ENCODE measurements around the gene QSOX2. TPM values are rescaled to one million over a fixed set of nuclear protein-coding genes. Genes with fewer than 3 reads are reported as not detected.

The QSOX2 gene
- total RNA-seq, 8 experiments from 2014 or later: 10.3 to 17.8 (median 15.1) TPM

DNA sequence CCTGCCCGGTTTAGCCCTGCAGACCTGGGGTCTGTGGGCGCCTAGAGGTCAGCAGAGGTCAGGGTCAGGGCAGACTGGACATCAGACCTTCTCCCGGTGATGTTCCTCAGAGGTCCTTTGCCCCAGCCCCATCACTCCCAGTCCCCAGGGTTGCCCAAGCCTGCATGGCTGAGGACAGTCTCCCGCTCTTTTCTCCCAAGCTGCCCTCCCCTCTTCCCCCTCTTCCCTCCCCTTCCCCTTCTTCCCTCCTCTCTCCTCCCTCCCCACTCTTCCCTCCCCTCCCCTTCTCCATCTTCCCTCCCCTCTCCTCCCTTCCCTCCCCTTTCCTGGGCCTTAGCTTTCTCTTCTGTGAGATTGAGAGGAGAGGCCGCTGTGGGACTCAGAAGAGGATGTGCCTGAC is 51.1 kb downstream of the QSOX2 start:
- no peak overlapping the region for H3K27ac ChIP-seq
- 0% methylated on average over 2 of the region's 5 CpGs; no CpG with 5 or more reads in 9 of the 10 experiments for WGBS, 10 experiments
- no peak overlapping the region for H3K4me3 ChIP-seq
- peaks cover 87 to 92% of the 10 kb centered on the region in 2 donors for H3K4me1 ChIP-seq (replicated peaks in 1 of 2)
- in situ Hi-C loops (cut with MboI; ENCODE audit: low pct_unique_long_range_greater_than_20kb in 2 of 9, low sequenced_read_pairs in 9 of 9, unreplicated experiment in 9 of 9): no loop called here
- peak in 2 of 8 experiments; percentile 4 to 7 for ATAC-seq (replicated peaks in 6 of 8)

DNA sequence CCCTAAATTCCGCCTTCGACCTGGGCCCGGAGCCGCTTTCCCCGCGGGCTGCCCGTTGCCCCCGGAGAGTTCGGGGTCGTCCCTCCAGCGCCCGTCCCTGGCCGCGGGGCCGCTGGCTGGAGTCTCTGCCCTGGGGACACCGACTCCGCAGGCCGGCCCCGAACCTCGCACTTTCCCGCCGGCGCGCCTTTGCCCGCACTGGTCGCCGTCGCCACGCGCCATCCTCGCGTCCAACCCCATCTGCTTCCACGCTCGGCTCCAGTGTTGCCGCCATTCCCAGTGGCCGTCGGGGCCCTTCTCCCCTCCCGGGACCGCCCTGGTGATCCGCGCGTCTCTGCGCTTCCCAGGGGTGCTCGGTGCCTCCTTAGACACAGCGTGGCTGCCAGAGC is 51.7 kb downstream of the QSOX2 start:
- peak overlapping the region; percentile 80 to 94 for H3K27ac ChIP-seq
- peak in 3 of 8 experiments; percentile 12 to 15 (median 14) for ATAC-seq (replicated peaks in 6 of 8)
- peak overlapping the region in 4 of 5 donors; percentile 25 to 46 (median 31) for H3K4me3 ChIP-seq
- in situ Hi-C loops (cut with MboI; ENCODE audit: low pct_unique_long_range_greater_than_20kb in 2 of 9, low sequenced_read_pairs in 9 of 9, unreplicated experiment in 9 of 9): no loop called here
- H3K4me1 ChIP-seq (replicated peaks in 1 of 2): peaks cover 86 to 92% of the 10 kb centered on the region in 2 donors
- no CpG with 5 or more reads among the region's 45 CpGs for WGBS, 10 experiments

DNA sequence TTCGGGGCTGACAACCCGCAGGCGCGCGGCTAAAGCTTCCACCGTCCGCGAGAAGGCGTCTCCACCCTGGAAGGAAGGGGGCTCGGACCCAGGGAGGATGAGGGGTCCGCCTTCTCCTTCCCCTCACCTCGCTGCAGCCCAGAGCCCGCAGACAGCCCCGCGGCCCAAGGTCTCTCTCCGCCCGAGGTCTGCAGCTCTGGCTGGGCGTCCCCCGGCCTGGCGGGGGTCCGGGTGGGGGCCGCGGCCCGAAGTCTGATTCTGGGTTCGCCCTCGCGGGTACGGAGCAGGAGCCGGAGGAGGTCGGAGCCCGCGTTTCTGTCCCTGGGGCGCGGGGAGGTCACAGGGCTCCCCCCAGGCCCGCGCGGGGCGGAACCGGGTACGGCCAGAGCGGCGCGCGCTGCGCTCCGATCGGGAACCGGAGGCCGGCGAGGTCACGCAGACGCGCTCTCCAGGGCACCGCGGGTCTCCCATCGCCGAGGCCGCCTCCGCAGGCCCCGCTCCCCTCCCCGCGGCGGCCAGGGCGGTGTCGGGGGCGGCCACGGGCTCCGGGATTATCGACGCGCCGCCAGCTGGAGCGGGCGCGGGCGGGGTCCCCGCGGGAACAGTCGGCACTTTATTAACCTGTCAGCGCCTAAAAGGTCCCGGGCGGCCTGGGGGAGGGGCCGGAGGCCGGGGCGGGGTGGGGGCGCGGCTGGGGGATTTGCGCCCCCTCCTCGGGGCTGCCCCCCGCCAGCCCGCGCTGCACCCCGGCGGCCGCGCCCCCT is 52.3 kb downstream of the QSOX2 start:
- WGBS, 10 experiments: 0 to 13% methylated on average over 3 to 11 of the region's 96 CpGs; no CpG with 5 or more reads in 8 of the 10 experiments
- H3K4me3 ChIP-seq: peak overlapping the region; percentile 11 to 46 (median 30)

DNA sequence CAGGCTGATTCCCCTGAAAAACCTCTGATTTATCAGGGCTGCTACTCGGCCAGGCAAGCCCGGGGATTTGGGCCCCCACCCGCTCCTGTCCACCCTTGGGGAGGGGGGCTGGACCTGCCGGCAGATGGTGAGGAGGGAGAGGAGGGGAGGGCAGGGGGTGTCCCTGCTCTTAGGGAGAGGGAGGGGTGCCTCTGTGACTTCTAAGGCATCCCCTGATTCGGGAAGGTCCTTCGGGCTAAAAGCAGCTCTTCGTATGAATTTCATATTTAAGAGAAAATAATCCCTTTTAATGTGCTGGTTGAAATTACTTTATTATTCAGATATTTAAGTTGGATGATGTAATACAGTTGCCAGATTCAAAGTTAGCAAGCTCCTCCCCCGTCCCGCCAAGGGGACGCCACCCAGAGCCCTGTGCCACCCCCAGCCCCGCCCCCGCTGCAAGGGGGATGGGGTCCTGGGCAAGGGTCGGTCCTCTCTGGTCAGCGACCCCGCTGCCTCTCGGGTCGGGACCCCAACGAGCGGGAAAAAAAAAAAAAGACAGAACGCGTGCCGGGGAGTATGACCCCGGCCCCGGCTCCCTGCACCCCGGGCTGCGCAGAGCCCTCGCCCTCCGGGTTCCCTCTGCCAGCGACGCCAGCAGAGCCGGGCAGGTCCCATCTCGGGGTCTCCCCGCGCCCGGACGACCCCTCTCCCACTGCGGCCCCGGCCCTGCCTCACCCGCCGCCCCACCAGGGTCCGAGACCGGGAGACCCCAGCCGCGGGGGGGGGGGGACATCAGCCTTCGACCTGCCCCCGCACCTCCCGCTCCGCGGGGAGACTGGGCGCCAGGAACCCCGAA is 53.1 kb downstream of the QSOX2 start:
- Histone ChIP-seq H3K27ac (peak overlapping the region; percentile 80 to 94), H3K4me1 (replicated peaks in 1 of 2) (peaks cover 72 to 80% of the 10 kb centered on the region in 2 donors), H3K4me3 (peak overlapping the region; percentile 11 to 46 (median 30))
- WGBS, 10 experiments: 4 to 20% (median 10%) methylated on average over 1 to 4 of the region's 51 CpGs; no CpG with 5 or more reads in 7 of the 10 experiments
- in situ Hi-C loops (cut with MboI; ENCODE audit: low pct_unique_long_range_greater_than_20kb in 2 of 9, low sequenced_read_pairs in 9 of 9, unreplicated experiment in 9 of 9): no loop called here
- peak in 5 of 8 experiments; percentile 9 to 46 (median 36) for ATAC-seq (replicated peaks in 6 of 8)

More for the DNA sequence above, 52.3 kb downstream of the QSOX2 start:
- Histone ChIP-seq H3K27ac (peak overlapping the region; percentile 80 to 94), H3K4me1 (replicated peaks in 1 of 2) (peaks cover 80 to 88% of the 10 kb centered on the region in 2 donors)
- ATAC-seq (replicated peaks in 6 of 8): peak in 6 of 8 experiments; percentile 7 to 62 (median 44)
- in situ Hi-C loops (cut with MboI; ENCODE audit: low pct_unique_long_range_greater_than_20kb in 2 of 9, low sequenced_read_pairs in 9 of 9, unreplicated experiment in 9 of 9): no loop called here

DNA sequence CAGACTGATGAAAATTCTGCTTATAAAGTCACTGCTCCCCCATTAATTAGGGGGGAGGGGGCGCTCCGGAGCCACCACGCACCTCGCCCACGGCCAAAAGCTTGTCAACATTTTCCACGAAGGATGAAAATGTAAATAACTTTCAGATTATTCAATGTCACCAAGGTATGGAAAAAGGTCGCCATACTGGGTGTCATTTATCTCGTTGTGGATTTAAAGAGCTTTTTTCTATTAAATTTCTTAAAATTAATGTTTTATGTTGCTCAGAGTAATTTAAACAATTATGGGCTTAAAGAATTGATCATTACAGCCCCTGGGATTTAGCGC is 53.7 kb downstream of the QSOX2 start:
- peak overlapping the region in 3 of 5 donors; percentile 30 to 46 (median 32) for H3K4me3 ChIP-seq
- no peak for ATAC-seq (replicated peaks in 6 of 8)
- 0 to 30% (median 13%) methylated on average over 1 to 9 of the region's 9 CpGs; no CpG with 5 or more reads in 2 of the 10 experiments for WGBS, 10 experiments
- H3K27ac ChIP-seq: peak overlapping the region; percentile 80 to 94
- H3K4me1 ChIP-seq (replicated peaks in 1 of 2): peaks cover 70 to 74% of the 10 kb centered on the region in 2 donors
- in situ Hi-C loops (cut with MboI; ENCODE audit: low pct_unique_long_range_greater_than_20kb in 2 of 9, low sequenced_read_pairs in 9 of 9, unreplicated experiment in 9 of 9): no loop called here

DNA sequence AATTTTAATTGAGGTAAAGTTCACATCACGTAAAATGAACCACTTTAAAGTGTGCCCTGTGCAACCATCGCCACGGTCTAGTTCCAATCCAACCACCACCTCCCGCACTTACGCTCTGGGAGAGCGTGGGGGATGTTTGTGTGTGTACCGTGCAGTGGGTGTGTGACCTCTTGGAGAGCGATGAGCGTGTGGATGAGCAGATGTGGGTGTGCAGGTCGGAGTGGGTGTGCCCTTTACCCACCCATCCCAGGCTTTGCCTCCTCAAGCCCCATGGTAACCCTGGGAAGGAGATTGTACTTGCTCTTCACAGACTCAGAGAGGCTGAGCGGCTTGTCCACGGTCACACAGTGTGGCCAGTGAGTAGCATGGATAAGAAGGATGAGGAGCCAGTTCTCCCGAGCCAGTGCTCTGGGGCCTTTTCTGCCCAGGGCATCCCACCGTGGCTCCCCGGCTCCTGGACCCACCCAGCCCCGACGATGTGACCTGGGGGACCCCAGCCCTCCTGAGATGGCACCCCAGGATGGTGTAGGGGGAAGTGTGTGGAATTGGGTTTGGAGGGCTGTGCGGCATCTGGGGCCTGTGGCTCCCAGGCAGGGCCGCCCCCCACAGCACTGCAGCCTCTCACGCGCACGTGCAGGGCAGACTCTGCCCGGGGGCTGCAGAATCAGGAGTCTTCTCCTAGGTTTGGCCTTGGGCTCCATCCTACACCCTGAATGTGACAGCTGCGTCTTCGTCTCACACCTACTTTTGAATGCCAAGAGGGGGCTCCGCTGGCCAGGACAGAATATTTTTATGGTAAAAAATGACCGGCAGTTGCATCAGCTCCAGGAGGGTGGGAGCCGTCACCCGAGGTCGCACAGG is 54.3 kb downstream of the QSOX2 start:
- H3K4me1 ChIP-seq (replicated peaks in 1 of 2): peaks cover 70 to 73% of the 10 kb centered on the region in 2 donors
- H3K4me3 ChIP-seq: no peak overlapping the region
- 0 to 62% (median 22%) methylated on average over 1 to 8 of the region's 30 CpGs; no CpG with 5 or more reads in 2 of the 10 experiments for WGBS, 10 experiments
- in situ Hi-C loops (cut with MboI; ENCODE audit: low pct_unique_long_range_greater_than_20kb in 2 of 9, low sequenced_read_pairs in 9 of 9, unreplicated experiment in 9 of 9): no loop called here
- peak overlapping the region; percentile 80 to 94 for H3K27ac ChIP-seq
- ATAC-seq (replicated peaks in 6 of 8): peak in 6 of 8 experiments; percentile 22 to 62 (median 46)

DNA sequence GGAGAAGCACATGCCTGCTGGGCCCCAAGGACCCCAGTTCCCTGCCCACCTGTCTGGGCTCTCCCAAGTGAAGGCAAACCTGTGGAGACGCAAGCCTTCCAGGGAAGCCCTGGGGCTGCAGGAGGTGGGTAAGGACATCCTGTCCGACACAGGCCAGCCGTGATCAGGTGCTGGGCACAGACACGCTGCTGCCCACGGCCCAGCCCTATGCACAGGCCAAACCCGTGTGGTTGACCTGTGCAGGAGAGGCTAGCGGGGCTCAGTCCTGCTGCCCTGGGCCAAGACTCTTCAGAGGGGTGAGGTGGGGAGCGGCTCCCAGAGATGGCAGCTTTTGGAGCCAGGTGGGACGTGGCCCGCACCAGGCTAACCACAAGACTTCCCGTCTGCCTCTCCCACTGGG is 55.0 kb downstream of the QSOX2 start:
- WGBS, 10 experiments: 63 to 100% (median 93%) methylated on average over 1 to 6 of the region's 11 CpGs; no CpG with 5 or more reads in 7 of the 10 experiments
- in situ Hi-C loops (cut with MboI; ENCODE audit: low pct_unique_long_range_greater_than_20kb in 2 of 9, low sequenced_read_pairs in 9 of 9, unreplicated experiment in 9 of 9): no loop called here
- H3K4me1 ChIP-seq (replicated peaks in 1 of 2): peaks cover 70 to 73% of the 10 kb centered on the region in 2 donors
- no peak overlapping the region for H3K4me3 ChIP-seq
- ATAC-seq (replicated peaks in 6 of 8): no peak
- peak overlapping the region in 1 of 2 donors; percentile 94 for H3K27ac ChIP-seq

DNA sequence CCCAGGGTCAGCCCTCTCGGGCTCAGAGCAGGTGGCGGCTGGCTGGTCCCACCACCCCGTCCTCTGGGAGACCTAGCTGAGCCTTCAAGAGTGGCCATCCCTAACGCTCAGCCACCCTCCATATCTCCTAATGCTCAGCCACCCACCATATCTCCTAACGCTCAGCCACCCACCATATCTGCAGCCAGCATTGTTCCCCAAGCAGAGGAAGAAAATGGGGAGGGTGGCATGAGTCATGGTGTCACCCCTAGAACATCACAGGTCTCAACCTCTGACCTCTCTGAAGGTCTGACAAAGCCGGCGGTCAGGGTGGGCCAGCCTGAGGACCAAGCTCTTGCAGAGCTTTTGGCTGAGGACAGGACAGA is 55.4 kb downstream of the QSOX2 start:
- WGBS, 10 experiments: 80 to 100% (median 80%) methylated on average over 2 of the region's 7 CpGs; no CpG with 5 or more reads in 7 of the 10 experiments
- ATAC-seq (replicated peaks in 6 of 8): no peak
- H3K27ac ChIP-seq: peak overlapping the region in 1 of 2 donors; percentile 94

DNA sequence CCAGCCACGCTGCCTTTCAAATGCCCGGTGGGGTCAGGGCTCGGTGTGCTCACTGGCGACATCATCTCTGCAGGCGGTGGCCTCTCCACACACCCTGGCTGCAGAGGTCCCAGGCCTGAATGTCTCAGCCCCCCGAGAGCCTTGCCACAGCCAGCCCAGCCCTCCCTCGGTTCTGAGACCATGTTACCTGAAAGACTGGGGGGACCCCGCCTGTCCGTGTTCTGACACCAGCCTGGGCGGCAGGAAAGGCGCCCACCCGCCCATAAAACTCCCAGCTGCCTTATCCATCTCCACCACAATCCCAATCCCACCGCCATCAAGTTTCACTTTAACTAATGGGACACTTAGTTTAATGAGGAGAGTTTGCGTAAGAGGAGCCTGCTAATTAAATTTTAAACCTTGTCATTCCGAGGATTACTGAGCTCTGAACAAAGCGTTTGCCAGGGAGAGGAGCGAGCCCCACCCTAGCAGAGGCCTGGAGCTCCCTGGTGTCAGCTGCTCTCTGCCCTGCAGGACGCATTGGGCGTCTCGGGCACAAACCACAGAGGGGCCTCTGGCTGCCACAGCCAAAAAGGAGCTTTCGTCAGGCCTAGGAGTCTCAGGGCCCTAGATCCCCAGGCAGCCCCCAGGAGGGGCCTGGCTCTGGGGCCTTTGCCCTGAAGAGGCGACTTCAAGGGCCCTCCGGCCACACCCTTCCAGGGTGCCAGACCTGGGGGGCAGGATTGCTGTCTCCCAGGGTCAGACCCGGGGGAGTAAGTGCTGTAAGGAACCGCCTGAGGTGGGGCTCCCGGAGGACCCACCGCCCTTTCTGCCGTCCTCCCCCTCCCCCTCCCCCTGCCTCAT is 56.0 kb downstream of the QSOX2 start:
- in situ Hi-C loops (cut with MboI; ENCODE audit: low pct_unique_long_range_greater_than_20kb in 2 of 9, low sequenced_read_pairs in 9 of 9, unreplicated experiment in 9 of 9): no loop called here

More for the DNA sequence above, 55.4 kb downstream of the QSOX2 start:
- in situ Hi-C loops (cut with MboI; ENCODE audit: low pct_unique_long_range_greater_than_20kb in 2 of 9, low sequenced_read_pairs in 9 of 9, unreplicated experiment in 9 of 9): no loop called here
- H3K4me1 ChIP-seq (replicated peaks in 1 of 2): peaks cover 75 to 77% of the 10 kb centered on the region in 2 donors
- no peak overlapping the region for H3K4me3 ChIP-seq

DNA sequence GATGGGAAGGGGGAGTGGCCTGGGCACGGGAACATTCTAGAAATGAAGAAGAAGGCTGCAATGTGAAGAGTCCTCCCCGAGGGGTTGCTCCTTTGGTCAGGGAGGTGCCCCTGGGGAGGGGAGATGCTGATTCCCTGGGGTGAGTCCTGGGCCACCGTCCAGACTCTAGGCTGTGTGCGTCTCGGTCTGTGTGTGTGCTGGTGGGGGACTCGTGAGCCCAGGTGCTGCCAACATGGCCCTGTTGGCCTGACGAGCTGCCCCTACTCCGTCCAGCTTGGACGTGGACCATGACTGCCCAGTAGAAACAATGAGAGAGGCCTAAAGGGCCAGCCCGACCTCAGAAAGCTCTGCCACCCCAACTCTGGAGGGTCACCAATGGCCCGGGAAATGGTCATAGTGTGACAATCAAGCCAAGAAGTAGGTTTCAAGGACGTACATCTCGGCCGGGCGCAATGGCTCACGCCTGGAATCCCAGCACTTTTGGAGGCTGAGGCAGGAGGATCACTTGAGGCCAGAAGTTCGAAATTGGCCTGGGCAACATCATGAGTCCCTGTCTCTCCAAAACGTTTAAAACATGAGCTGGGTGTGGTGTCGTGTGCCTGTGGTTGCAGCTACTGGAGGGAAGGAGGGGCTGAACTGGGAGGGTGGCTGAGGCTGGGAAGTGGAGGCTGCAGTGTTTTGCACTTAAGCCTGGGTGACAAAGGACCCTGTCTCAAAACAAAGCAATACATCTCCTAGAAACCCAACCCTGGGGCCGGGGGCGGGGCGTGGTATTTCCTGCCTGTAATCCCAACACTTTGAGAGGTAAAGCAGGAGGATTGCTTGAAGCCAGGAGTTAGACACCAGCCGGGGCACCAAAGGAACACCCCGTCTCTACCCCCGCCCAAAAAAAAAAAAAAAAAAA is 57.7 kb downstream of the QSOX2 start:
- Histone ChIP-seq H3K4me1 (replicated peaks in 1 of 2) (peaks cover 69 to 72% of the 10 kb centered on the region in 2 donors), H3K4me3 (no peak overlapping the region), H3K27ac (no peak overlapping the region)
- ATAC-seq (replicated peaks in 6 of 8): no peak
- in situ Hi-C loops (cut with MboI; ENCODE audit: low pct_unique_long_range_greater_than_20kb in 2 of 9, low sequenced_read_pairs in 9 of 9, unreplicated experiment in 9 of 9): no loop called here
- 65 to 100% (median 78%) methylated on average over 1 to 6 of the region's 25 CpGs; no CpG with 5 or more reads in 2 of the 10 experiments for WGBS, 10 experiments

More for the DNA sequence above, 56.0 kb downstream of the QSOX2 start:
- H3K4me3 ChIP-seq: no peak overlapping the region
- peak in 5 of 8 experiments; percentile 30 to 75 (median 52) for ATAC-seq (replicated peaks in 6 of 8)
- peaks cover 77 to 79% of the 10 kb centered on the region in 2 donors for H3K4me1 ChIP-seq (replicated peaks in 1 of 2)
- WGBS, 10 experiments: 66 to 80% methylated on average over 1 to 4 of the region's 28 CpGs; no CpG with 5 or more reads in 8 of the 10 experiments
- H3K27ac ChIP-seq: peak overlapping the region in 1 of 2 donors; percentile 22

DNA sequence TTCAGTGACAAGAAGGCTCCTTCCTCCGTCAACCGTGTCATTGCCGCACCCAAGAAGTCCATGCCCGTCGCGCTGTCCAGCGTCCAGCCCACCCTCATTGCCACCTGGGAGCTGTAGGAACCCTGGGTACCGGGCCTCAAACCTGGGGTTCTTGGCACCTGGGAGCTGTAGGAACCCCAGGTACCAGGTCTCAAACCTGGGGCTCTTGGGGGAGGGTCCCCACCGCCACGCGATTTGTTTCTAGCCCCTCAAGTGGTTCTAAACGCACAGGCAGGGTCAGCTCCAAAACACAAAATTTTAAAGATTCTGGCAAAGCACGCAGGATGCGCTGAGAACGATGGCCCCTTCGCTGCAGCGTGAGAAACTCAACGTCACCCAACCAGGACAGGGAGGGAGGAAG is 58.4 kb downstream of the QSOX2 start:
- Histone ChIP-seq H3K27ac (no peak overlapping the region), H3K4me1 (replicated peaks in 1 of 2) (peaks cover 70 to 72% of the 10 kb centered on the region in 2 donors), H3K4me3 (no peak overlapping the region)
- in situ Hi-C loops (cut with MboI; ENCODE audit: low pct_unique_long_range_greater_than_20kb in 2 of 9, low sequenced_read_pairs in 9 of 9, unreplicated experiment in 9 of 9): no loop called here
- no peak for ATAC-seq (replicated peaks in 6 of 8)
- 70 to 93% (median 90%) methylated on average over 4 to 16 of the region's 18 CpGs; no CpG with 5 or more reads in 5 of the 10 experiments for WGBS, 10 experiments
